Measurements from ENCODE around the gene SOX18.

GRCh38 chr20:64067005-64067632 is 17.7 kb upstream of the SOX18 start:
- TF ChIP-seq, protein P1, sequence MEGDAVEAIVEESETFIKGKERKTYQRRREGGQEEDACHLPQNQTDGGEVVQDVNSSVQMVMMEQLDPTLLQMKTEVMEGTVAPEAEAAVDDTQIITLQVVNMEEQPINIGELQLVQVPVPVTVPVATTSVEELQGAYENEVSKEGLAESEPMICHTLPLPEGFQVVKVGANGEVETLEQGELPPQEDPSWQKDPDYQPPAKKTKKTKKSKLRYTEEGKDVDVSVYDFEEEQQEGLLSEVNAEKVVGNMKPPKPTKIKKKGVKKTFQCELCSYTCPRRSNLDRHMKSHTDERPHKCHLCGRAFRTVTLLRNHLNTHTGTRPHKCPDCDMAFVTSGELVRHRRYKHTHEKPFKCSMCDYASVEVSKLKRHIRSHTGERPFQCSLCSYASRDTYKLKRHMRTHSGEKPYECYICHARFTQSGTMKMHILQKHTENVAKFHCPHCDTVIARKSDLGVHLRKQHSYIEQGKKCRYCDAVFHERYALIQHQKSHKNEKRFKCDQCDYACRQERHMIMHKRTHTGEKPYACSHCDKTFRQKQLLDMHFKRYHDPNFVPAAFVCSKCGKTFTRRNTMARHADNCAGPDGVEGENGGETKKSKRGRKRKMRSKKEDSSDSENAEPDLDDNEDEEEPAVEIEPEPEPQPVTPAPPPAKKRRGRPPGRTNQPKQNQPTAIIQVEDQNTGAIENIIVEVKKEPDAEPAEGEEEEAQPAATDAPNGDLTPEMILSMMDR (IDR thresholded peaks at IDR 0.05), result no peak
- no peak for TF ChIP-seq POLR2A (IDR thresholded peaks at IDR 0.05)

Measured in uterus (tissue), 2 donors.